IPS-18c (cell line): ENCODE data around the gene DGKB.
A peak's percentile ranks its signal among the peaks of the same experiment; 100 is the strongest.

ENCODE experiments used
- H3K4me3 ChIP-seq: 2 replicates; pipeline ENCODE4 v1.7.0; 2013; ENCODE audit warnings: low read depth, mild to moderate bottlenecking, low read length, moderate library complexity; ENCODE audit not compliant: insufficient read depth
- H3K9me3 ChIP-seq: one replicate; pipeline ENCODE4 v1.6.1; 2013; ENCODE audit warnings: mild to moderate bottlenecking, low read length, moderate library complexity; ENCODE audit not compliant: control insufficient read depth, insufficient read depth

DGKB gene

GRCh38 chr7:14748461-14748860 is 154.1 kb downstream of the DGKB start:
- no peak overlapping the region for H3K4me3 ChIP-seq

GRCh38 chr7:14747701-14748100 is 154.8 kb downstream of the DGKB start:
- no peak overlapping the region for H3K4me3 ChIP-seq

More at GRCh38 chr7:14748461-14748860, 154.1 kb downstream of the DGKB start:
- peaks cover 8% of the 10 kb centered on the region for H3K9me3 ChIP-seq

GRCh38 chr7:14745076-14745475 is 157.5 kb downstream of the DGKB start:
- Histone ChIP-seq H3K4me3 (no peak overlapping the region), H3K9me3 (peaks cover 8% of the 10 kb centered on the region)

More at GRCh38 chr7:14747701-14748100, 154.8 kb downstream of the DGKB start:
- H3K9me3 ChIP-seq: peaks cover 8% of the 10 kb centered on the region

- Histone ChIP-seq H3K9me3 (peaks cover 13% of the 10 kb centered on the region), H3K4me3 (no peak overlapping the region)
Measured at GRCh38 chr7:14740606-14741005, 161.9 kb downstream of the DGKB start.

- H3K4me3 ChIP-seq: no peak overlapping the region
Measured at GRCh38 chr7:14739841-14740185, 162.7 kb downstream of the DGKB start.

GRCh38 chr7:14739168-14739840 is 163.2 kb downstream of the DGKB start:
- Histone ChIP-seq H3K4me3 (no peak overlapping the region), H3K9me3 (peaks cover 6% of the 10 kb centered on the region)

More at GRCh38 chr7:14739841-14740185, 162.7 kb downstream of the DGKB start:
- peaks cover 8% of the 10 kb centered on the region for H3K9me3 ChIP-seq

GRCh38 chr7:14738086-14738485 is 164.5 kb downstream of the DGKB start:
- Histone ChIP-seq H3K9me3 (peaks cover 5% of the 10 kb centered on the region), H3K4me3 (no peak overlapping the region)

GRCh38 chr7:14734839-14735321 is 167.7 kb downstream of the DGKB start:
- peaks cover 3% of the 10 kb centered on the region for H3K9me3 ChIP-seq
- peak overlapping the region; percentile 32; the same call in 1 of the 2 replicates for H3K4me3 ChIP-seq

- H3K4me3 ChIP-seq: no peak overlapping the region
Measured at GRCh38 chr7:14720785-14721184, 181.8 kb downstream of the DGKB start.

GRCh38 chr7:14717816-14718215 is 184.7 kb downstream of the DGKB start:
- Histone ChIP-seq H3K4me3 (no peak overlapping the region), H3K9me3 (no peaks in the 10 kb centered on the region)

More at GRCh38 chr7:14720785-14721184, 181.8 kb downstream of the DGKB start:
- H3K9me3 ChIP-seq: no peaks in the 10 kb centered on the region

- Histone ChIP-seq H3K4me3 (no peak overlapping the region), H3K9me3 (no peaks in the 10 kb centered on the region)
Measured at GRCh38 chr7:14717169-14717568, 185.4 kb downstream of the DGKB start.

GRCh38 chr7:14714161-14714728 is 188.3 kb downstream of the DGKB start:
- no peaks in the 10 kb centered on the region for H3K9me3 ChIP-seq
- H3K4me3 ChIP-seq: no peak overlapping the region

- no peak overlapping the region for H3K4me3 ChIP-seq
- H3K9me3 ChIP-seq: no peaks in the 10 kb centered on the region
Measured at GRCh38 chr7:14698239-14698638, 204.3 kb downstream of the DGKB start.

- no peak overlapping the region for H3K4me3 ChIP-seq
- no peaks in the 10 kb centered on the region for H3K9me3 ChIP-seq
Measured at GRCh38 chr7:14697684-14698083, 204.9 kb downstream of the DGKB start.

- Histone ChIP-seq H3K9me3 (no peaks in the 10 kb centered on the region), H3K4me3 (no peak overlapping the region)
Measured at GRCh38 chr7:14691597-14692203, 210.9 kb downstream of the DGKB start.

GRCh38 chr7:14691034-14691433 is 211.5 kb downstream of the DGKB start:
- H3K4me3 ChIP-seq: no peak overlapping the region
- H3K9me3 ChIP-seq: no peaks in the 10 kb centered on the region

- Histone ChIP-seq H3K4me3 (no peak overlapping the region), H3K9me3 (no peaks in the 10 kb centered on the region)
Measured at GRCh38 chr7:14690486-14690885, 212.1 kb downstream of the DGKB start.

GRCh38 chr7:14690075-14690474 is 212.5 kb downstream of the DGKB start:
- H3K9me3 ChIP-seq: no peaks in the 10 kb centered on the region
- no peak overlapping the region for H3K4me3 ChIP-seq
